Stimulated activated CD8-positive, alpha-beta memory T cell treated with anti-CD3 and anti-CD28 coated beads, Interleukin-4, amount 100 ng/mL, for 4 hours (primary cell): ENCODE results near the gene XRCC2.

Source experiments
- DNase-seq, 2 donors: peaks; one replicate each; pipeline ENCODE4 v3.0.0-alpha.2; 2020; ENCODE audit warnings: low read depth in 2 of 2, low spot score in 1 of 2

The XRCC2 gene

GRCh38 chr7:152617056-152617455 lies 58.9 kb downstream of the XRCC2 start:
- no peak for DNase-seq

- DNase-seq, result no peak
These were observed 60.8 kb downstream of the XRCC2 start for GRCh38 chr7:152615031-152615741.

GRCh38 chr7:152608656-152609055 lies 67.3 kb downstream of the XRCC2 start:
- no peak for DNase-seq

GRCh38 chr7:152608208-152608607 lies 67.7 kb downstream of the XRCC2 start:
- no peak for DNase-seq

- no peak for DNase-seq
These were observed 68.9 kb downstream of the XRCC2 start for GRCh38 chr7:152607007-152607406.

GRCh38 chr7:152602962-152603361 lies 73.0 kb downstream of the XRCC2 start:
- no peak for DNase-seq

GRCh38 chr7:152601305-152601798 lies 74.6 kb downstream of the XRCC2 start:
- DNase-seq, result no peak

GRCh38 chr7:152600266-152600665 lies 75.7 kb downstream of the XRCC2 start:
- no peak for DNase-seq

GRCh38 chr7:152597507-152597906 lies 78.4 kb downstream of the XRCC2 start:
- no peak for DNase-seq

GRCh38 chr7:152596824-152597223 lies 79.1 kb downstream of the XRCC2 start:
- DNase-seq, result no peak
